Inflammatory macrophage treated with lipopolysaccharide for 4 hours (primary cell): ENCODE data around the gene DCST2.
A peak's percentile ranks its signal among the peaks of the same experiment; 100 is the strongest.

ENCODE experiments used
- DNase-seq: peaks from one replicate; pipeline ENCODE4 v3.0.0-alpha.2; 2020

DCST2 gene

GRCh38 chr1:155023627-155024026, 10.0 kb downstream of the DCST2 start:
- DNase-seq: no peak

- no peak for DNase-seq
Measured at GRCh38 chr1:155022927-155023236, 10.7 kb downstream of the DCST2 start.

GRCh38 chr1:155022136-155022926, 11.2 kb downstream of the DCST2 start:
- DNase-seq: no peak

- no peak for DNase-seq
Measured at GRCh38 chr1:155019377-155020245, 14.0 kb downstream of the DCST2 start.

- DNase-seq: peak; percentile 34
Measured at GRCh38 chr1:155018617-155019348, 14.8 kb downstream of the DCST2 start.

- DNase-seq: no peak
Measured at GRCh38 chr1:155017946-155018316, 15.7 kb downstream of the DCST2 start.

GRCh38 chr1:155017041-155017945, 16.3 kb downstream of the DCST2 start:
- DNase-seq: peak; percentile 74

GRCh38 chr1:155016231-155016831, 17.2 kb downstream of the DCST2 start:
- DNase-seq: no peak

GRCh38 chr1:155015527-155016230, 17.9 kb downstream of the DCST2 start:
- no peak for DNase-seq

GRCh38 chr1:155014709-155015508, 18.7 kb downstream of the DCST2 start:
- DNase-seq: no peak

GRCh38 chr1:155013632-155014031, 19.9 kb downstream of the DCST2 start:
- no peak for DNase-seq

- peak; percentile 34 for DNase-seq
Measured at GRCh38 chr1:155012776-155013602, 20.6 kb downstream of the DCST2 start.

GRCh38 chr1:155012026-155012546, 21.5 kb downstream of the DCST2 start:
- DNase-seq: peak; percentile 69

GRCh38 chr1:155011437-155012025, 22.1 kb downstream of the DCST2 start:
- DNase-seq: no peak

GRCh38 chr1:155011004-155011416, 22.6 kb downstream of the DCST2 start:
- no peak for DNase-seq

- DNase-seq: no peak
Measured at GRCh38 chr1:155010211-155010918, 23.2 kb downstream of the DCST2 start.

GRCh38 chr1:155009742-155010141, 23.8 kb downstream of the DCST2 start:
- DNase-seq: no peak

GRCh38 chr1:155009221-155009711, 24.3 kb downstream of the DCST2 start:
- DNase-seq: no peak
